22Rv1 (cell line): ENCODE data around the gene FBXO11.
"Not testable (repeated sequence)": the region's sequence is repeated elsewhere in the genome, so short reads cannot be mapped to it uniquely, and the experiment has no call there.

Experiments used
- H3K27ac ChIP-seq: fragments of 450-650 bp; 2 replicates; pipeline ENCODE4 v1.5.1; 2017
- ZFX ChIP-seq: fragments of 450-650 bp; IDR thresholded peaks from 2 replicates; pipeline ENCODE4 v1.6.1; 2017; ENCODE audit warnings: antibody characterized with exemption, borderline replicate concordance
- TF ChIP-seq, protein P1 (sequence below): fragments of 450-650 bp; IDR thresholded peaks from 2 replicates; pipeline ENCODE4 v1.5.1; 2017; ENCODE audit warnings: mild to moderate bottlenecking

FBXO11 gene

DNA sequence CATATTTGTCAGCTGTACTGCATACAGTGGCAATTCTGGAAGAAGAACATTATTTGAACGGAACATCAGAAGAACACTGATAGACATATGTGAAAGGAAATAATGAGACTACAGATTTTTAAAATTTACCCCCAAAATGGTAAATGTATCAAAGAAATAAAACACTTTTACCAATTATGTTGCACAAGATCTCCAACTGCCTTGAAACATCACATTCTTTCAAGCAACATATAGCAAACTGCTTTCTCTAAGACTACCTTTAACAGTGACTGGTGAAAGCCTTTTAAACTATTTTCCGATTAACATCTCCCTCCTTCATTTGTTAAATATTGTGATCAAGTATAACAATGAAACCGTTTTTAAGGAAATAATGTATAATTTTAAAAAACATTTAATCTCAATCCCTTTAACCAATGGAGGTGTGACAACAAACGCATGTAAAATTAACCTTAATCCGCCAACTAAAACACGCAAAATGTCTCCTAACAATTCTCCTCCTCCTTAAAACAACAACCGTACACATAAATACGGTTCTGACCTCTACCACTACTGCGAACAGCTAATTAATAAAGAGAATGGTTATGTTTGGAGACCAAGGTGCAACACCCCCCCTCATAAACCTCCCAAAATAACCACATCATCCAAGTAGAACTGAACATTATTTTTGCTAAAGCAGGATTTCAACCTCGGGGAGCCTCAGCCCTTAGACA, 2.4 kb downstream of the FBXO11 start:
- TF ChIP-seq, protein P1, sequence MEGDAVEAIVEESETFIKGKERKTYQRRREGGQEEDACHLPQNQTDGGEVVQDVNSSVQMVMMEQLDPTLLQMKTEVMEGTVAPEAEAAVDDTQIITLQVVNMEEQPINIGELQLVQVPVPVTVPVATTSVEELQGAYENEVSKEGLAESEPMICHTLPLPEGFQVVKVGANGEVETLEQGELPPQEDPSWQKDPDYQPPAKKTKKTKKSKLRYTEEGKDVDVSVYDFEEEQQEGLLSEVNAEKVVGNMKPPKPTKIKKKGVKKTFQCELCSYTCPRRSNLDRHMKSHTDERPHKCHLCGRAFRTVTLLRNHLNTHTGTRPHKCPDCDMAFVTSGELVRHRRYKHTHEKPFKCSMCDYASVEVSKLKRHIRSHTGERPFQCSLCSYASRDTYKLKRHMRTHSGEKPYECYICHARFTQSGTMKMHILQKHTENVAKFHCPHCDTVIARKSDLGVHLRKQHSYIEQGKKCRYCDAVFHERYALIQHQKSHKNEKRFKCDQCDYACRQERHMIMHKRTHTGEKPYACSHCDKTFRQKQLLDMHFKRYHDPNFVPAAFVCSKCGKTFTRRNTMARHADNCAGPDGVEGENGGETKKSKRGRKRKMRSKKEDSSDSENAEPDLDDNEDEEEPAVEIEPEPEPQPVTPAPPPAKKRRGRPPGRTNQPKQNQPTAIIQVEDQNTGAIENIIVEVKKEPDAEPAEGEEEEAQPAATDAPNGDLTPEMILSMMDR, result no peak
- TF ChIP-seq ZFX, result no peak
- H3K27ac ChIP-seq, result no peak overlapping the region

DNA sequence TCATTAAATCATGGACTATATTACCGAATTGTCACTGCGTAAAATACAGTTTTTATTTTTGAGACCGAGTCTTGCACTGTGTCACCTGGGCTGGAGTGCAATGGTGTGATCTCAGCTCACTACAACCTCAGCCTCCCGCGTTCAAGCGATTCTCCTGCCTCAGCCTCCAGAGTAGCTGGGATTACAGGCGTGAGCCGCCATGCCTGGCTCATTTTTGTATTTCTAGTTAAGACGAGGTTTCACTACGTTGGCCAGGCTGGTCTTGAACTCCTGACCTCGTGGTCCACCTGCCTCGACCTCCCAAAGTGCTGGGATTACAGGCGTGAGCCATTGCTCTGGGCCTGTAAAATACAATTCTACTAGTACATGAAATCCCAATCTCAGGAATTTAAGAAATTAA, 4.4 kb downstream of the FBXO11 start:
- H3K27ac ChIP-seq, result not testable (repeated sequence)

DNA sequence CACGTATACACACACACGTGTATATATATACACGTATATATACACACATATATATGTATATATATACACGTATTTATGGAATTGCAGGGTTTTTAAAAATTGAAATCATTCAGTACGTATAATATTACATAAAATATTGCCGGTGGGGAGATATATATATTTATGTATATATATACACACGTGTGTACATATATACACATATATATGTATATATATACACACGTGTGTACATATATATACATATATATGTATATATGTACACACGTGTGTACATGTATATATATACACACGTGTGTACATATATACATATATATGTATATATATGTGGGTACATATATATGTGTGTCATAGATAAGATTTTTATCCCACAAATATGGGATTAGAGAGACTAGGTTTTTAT, 5.4 kb downstream of the FBXO11 start:
- TF ChIP-seq ZFX, result no peak
- TF ChIP-seq, protein P1, result no peak

DNA sequence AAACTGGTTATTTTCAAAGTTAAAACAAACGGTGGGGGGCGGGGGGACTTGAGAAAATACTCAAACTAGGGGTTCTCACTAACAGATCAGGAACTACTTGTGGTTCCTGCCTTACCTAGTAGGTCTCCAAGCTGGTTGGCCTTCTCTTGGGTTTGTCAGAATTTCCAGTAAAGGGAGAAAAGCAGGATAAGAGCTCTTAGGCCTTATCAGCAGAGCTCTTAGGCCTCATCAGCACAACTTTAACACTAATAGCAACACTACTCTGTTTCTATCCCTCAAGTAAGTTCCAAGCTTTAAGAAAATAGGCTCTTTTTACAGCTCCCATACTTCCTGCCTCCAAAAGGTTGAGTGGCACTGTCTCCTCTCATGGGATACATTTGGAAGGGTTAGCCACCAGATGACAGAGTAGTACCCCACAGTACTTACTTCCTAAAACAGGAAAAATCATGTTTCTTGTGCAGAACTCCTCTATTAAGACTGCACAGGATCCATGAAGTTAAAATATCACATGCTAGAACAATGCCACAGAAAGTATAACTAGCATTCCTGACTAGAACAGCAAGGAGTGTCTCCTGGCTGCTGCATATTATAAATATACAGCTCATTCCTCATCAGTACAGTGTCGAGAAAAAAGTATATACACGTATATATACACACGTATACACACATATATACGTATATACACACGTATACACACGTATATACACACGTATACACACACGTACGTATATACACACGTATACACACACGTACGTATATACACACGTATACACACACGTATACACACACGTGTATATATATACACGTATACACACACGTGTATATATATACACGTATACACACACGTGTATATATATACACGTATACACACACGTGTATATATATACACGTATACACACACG, 6.1 kb downstream of the FBXO11 start:
- TF ChIP-seq, protein P1, result no peak
- TF ChIP-seq ZFX, result no peak
- no peak overlapping the region for H3K27ac ChIP-seq

More for the DNA sequence above, 5.4 kb downstream of the FBXO11 start:
- no peak overlapping the region for H3K27ac ChIP-seq

DNA sequence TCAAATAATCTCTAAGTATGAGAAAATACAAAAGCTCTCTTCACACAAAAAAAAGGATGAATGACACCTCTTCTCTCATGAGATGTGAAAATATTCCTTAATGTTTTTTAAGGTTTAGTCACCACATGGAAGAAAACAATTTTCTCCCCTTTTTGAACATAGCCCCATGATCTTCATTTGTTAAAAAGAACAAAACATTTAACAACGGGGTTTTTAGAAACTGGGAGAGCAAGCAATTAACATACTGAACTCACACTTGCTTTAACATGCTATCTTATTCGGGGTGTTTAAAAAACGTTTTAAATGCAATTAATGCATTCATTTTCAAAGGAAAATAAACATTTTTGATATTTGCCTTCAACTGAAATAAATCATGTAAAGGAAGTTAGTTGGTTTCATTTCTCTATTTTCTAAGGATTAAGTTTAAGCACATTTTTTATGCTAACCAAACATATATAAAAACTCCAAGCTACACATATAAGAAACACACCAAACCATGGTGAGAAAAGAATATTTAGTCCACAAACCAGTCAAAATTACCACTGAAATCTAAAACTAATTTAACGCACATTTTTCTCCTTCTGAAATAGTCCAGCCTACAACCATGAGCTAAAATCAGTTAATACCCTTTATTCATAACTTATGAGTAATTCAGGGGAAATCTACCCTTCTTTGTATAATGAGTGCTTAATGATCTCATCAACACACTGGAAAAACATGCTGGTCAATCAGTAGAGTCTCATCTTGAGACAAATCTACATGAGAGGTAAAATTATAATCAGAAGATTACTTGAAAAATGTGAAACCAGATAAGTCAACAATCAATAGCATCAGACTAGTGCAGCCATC, 8.2 kb downstream of the FBXO11 start:
- TF ChIP-seq ZFX, result no peak
- TF ChIP-seq, protein P1, result no peak
- no peak overlapping the region for H3K27ac ChIP-seq

DNA sequence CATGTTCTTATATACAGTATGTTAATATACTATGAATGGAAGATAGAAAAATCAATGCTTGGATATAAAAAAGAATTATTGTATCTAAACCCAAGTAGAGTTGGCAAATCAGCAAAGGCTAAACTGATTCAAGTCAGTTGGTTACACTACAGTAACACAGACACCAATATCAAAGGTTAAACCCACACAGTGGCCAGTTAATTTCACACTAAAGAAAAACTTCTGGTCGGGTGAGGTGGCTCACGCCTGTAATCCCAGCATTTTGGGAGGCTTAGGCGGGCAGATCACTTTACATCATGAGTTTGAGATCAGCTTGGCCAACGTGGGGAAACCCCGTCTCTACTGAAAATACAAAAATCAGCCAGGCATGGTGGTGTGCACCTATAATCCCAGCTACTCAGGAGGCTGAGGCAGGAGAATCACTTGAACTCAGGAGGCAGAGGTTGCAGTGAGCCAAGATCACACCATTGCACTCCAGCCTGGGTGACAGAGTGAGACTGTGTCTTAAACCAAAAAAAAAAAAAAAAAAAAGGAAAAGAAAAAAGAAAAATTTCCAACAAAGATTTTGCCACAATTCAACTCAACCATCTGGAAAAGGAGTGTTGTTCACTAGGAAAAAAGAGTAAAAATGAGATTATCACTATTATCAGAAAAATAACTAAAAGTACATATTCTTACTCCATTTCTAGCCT, 9.0 kb downstream of the FBXO11 start:
- not testable (repeated sequence) for H3K27ac ChIP-seq

DNA sequence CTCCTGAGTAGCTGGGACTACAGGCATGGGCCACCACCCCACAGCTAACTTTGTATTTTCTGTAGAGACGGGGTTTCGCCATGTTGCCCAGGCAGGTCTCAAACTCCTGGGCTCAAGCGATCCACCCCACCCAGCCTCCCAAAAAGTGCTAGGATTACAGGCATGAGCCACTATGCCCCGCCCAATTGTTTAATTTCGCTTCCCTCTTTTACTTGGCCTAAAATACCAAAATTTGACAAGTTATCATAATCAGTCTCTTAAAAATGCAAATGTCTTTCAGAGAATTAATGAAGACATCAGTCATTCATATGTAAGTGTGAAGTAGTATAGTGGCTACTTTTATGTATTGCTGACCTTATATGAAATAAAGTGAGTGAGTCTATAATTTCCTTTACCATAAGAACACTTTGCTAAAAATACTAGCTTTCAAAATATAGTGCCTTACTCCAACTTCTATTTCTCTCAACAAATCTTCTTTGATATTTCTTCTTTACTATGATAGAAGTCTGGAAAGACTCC, 9.8 kb downstream of the FBXO11 start:
- TF ChIP-seq ZFX, result no peak
- TF ChIP-seq, protein P1, result no peak
- H3K27ac ChIP-seq, result no peak overlapping the region
